Heart left ventricle (tissue), 16 donors: ENCODE results near the gene ERCC6L. TPM values are rescaled to one million over a fixed set of nuclear protein-coding genes. Genes with fewer than 3 reads are reported as not detected.
"Not testable (repeated sequence)": the region's sequence is repeated elsewhere in the genome, so short reads cannot be mapped to it uniquely, and the experiment has no call there.

Experiments
- ATAC-seq, 4 donors: fragments of 200-7000 bp; cut with Tn5 transposase; one replicate each; pipeline ENCODE4 v1.9.1; 2020 to 2022; ENCODE audit warnings: moderate library complexity in 4 of 4, mild to moderate bottlenecking in 3 of 4, moderate number of reproducible peaks in 1 of 4
- DNase-seq, 5 donors: peaks; one replicate each; pipeline ENCODE4 v3.0.0-alpha.2; 2020
- H3K27ac ChIP-seq, 12 donors: fragments of 200-600 bp; sonication (generic) in 4 of 12; one replicate each; pipeline versions ENCODE4 v1.5.0 to v1.8.0; 2016 to 2022; ENCODE audit warnings: mild to moderate bottlenecking in 2 of 12
- H3K27me3 ChIP-seq, 9 donors: fragments of 200-600 bp; sonication (generic) in 2 of 9; one replicate each; pipeline versions ENCODE4 v1.5.1 to v1.8.0; 2016 to 2022; ENCODE audit warnings: mild to moderate bottlenecking in 3 of 9
- H3K36me3 ChIP-seq, 9 donors: fragments of 200-600 bp; sonication (generic) in 2 of 9; one replicate each; pipeline versions ENCODE4 v1.5.0 to v1.8.0; 2018 to 2022; ENCODE audit warnings: mild to moderate bottlenecking in 2 of 9
- H3K4me1 ChIP-seq, 12 donors: fragments of 200-600 bp; sonication (generic) in 4 of 12; one replicate each; pipeline versions ENCODE4 v1.5.0 to v1.8.0; 2016 to 2022; ENCODE audit warnings: mild to moderate bottlenecking in 3 of 12
- H3K4me3 ChIP-seq, 12 donors: fragments of 200-600 bp; sonication (generic) in 4 of 12; one replicate each; pipeline versions ENCODE4 v1.5.0 to v1.8.0; 2017 to 2022; ENCODE audit warnings: mild to moderate bottlenecking in 9 of 12, moderate library complexity in 4 of 12
- H3K9me3 ChIP-seq, 12 donors: fragments of 200-600 bp; sonication (generic) in 4 of 12; one replicate each; pipeline versions ENCODE4 v1.5.0 to v1.8.0; 2016 to 2022; ENCODE audit warnings: mild to moderate bottlenecking in 1 of 12
- CTCF ChIP-seq, 12 donors: fragments of 200-600 bp; sonication (generic) in 4 of 12; IDR thresholded peaks; one replicate each; pipeline versions ENCODE4 v1.5.0 to v1.8.0; 2018 to 2022; ENCODE audit warnings: antibody characterized with exemption in 12 of 12, mild to moderate bottlenecking in 5 of 12
- POLR2A ChIP-seq, 2 donors: fragments of 450-650 bp; IDR thresholded peaks; one replicate each; pipeline ENCODE4 v1.6.1; 2017; ENCODE audit warnings: antibody characterized with exemption in 2 of 2, mild to moderate bottlenecking in 2 of 2, moderate library complexity in 2 of 2
- WGBS, 4 donors: extraction: QIAGEN DNeasy Blood & Tissue Kit in 2 of 4; methylation state at CpG; one replicate each; pipeline versions ENCODE4 v1.1.5 to v1.1.7; 2013 to 2018; 5-methylcytosine and 5-hydroxymethylcytosine counted together
- intact Hi-C, 10 donors: fragments of 100-400 bp; cut with DNase I; formaldehyde crosslinking; loops; one replicate each; pipeline versions ENCODE4 v1.11.1 to v1.14.2; 2022
- polyA plus RNA-seq, 2 donors: library from polyadenylated mRNA; stranded (reverse); fragments of 200-250 nt; gene quantifications; one replicate each; pipeline ENCODE4 v1.2.3, GENCODE V29; 2013
- total RNA-seq, 9 donors: library from RNA; depleted of rRNA in 2 of 9; stranded (reverse); fragments of >200 nt in 2 of 9; fragmentation: NEBNext Ultra II Directional in 3 of 9; extraction: Animal tissue kit (Norgen Biotek cat#: 25700) in 3 of 9; gene quantifications; one replicate each; pipeline versions ENCODE4 v1.1.0 to v1.2.4, GENCODE V29; 2016 to 2023
- donor health status: ischemic (EF 13 %, LVEDD 7.1; RV severe dilation, severe dysfunction).
- donor health status: healthy with polysubstance abuse.
- donor health status: DM: no; HTN: yes; CAD: no.
- donor health status: DM: no; HTN: no; CAD: no.
- donor health status: ischemic (EF 25% LVEDD 6.9; RV normal size, moderate dysfunction).
- donor health status: ischemic (EF 25% LVEDD 5.7; RV mildly dilated, moderate dysfunction).
- donor health status: healthy.
- donor health status: DM: yes; HTN: yes; CAD: no.
- donor health status: ischemic (EF 35%, LVEDD 5.7; RV mildly dilated, moderate dysfunction).
- donor health status: nonischemic (EF 11% LVEDD 7.7; RV severe dilation, severe dysfunction).
- donor health status: DM: yes; HTN: yes; CAD: no.
- donor health status: PGD.
- donor health status: ischemic (EF 29% LVEDD 5.4; RV normal size, mild dysfunction).
- donor health status: nonischemic (EF 23%, LVEDD 6.1; RV moderate dilation, normal function).

ERCC6L gene
- total and polyA plus RNA-seq, 11 donors, result 0.01 to 0.45 (median 0.13) TPM; not detected in 7

- Histone ChIP-seq H3K27me3 (peaks cover 0 to 7% (median 0%) of the 10 kb centered on the region in 9 donors), H3K27ac (peak within 1 kb of the TSS in 11 of 12 donors; percentile 60 to 88 (median 83))
Observed at GRCh38 chrX:72181178-72182125, 57.4 kb downstream of the ERCC6L start, which contains the start of gene PIN4. Gene PIN4 (plus strand): TSS chrX:72181757. CDS start chrX:72181786, 29 bp downstream.

GRCh38 chrX:72180539-72180938 is 58.3 kb downstream of the ERCC6L start:
- 19 to 81% (median 36%) methylated on average over 1 of the region's 1 CpG for WGBS, 4 donors
- intact Hi-C loops, result loop anchor here in 1 of 10 donors (2.0 kb wide), 1 partner anchor 48 kb away; no protein-coding TSS in a partner anchor
- peak overlapping the region in 10 of 12 donors; percentile 73 to 88 (median 84) for H3K27ac ChIP-seq
- H3K27me3 ChIP-seq, result peaks cover 0 to 7% (median 0%) of the 10 kb centered on the region in 9 donors
- no peak for DNase-seq
- H3K4me1 ChIP-seq, result peaks cover 0 to 24% (median 10%) of the 10 kb centered on the region in 12 donors
- no peaks in the 10 kb centered on the region for H3K9me3 ChIP-seq
- H3K36me3 ChIP-seq, result no peaks in the 10 kb centered on the region
- ATAC-seq, result no peak
- H3K4me3 ChIP-seq, result peak overlapping the region in 9 of 12 donors; percentile 68 to 89 (median 77)
- TF ChIP-seq POLR2A (IDR thresholded peaks at IDR 0.05) (no peak), CTCF (IDR thresholded peaks at IDR 0.05) (no peak)

More at GRCh38 chrX:72181178-72182125, 57.4 kb downstream of the ERCC6L start, which contains the start of gene PIN4:
- peaks cover 0 to 4% (median 2%) of the 10 kb centered on the region in 9 donors for H3K36me3 ChIP-seq
- WGBS, 4 donors, result 1 to 38% (median 18%) methylated on average over 45 to 46 of the region's 46 CpGs
- H3K9me3 ChIP-seq, result no peaks in the 10 kb centered on the region
- peaks cover 0 to 24% (median 10%) of the 10 kb centered on the region in 12 donors for H3K4me1 ChIP-seq
- TF ChIP-seq CTCF (IDR thresholded peaks at IDR 0.05) (no peak), POLR2A (IDR thresholded peaks at IDR 0.05) (peak in 1 of 2 donors; percentile 61)
- ATAC-seq, result peak; percentile 98 to 99 (median 98)
- DNase-seq, result peak; percentile 88 to 93 (median 90)
- peak within 1 kb of the TSS; percentile 53 to 89 (median 74) for H3K4me3 ChIP-seq
- intact Hi-C loops, result loop anchor here in 1 of 10 donors (2.0 kb wide), 1 partner anchor 49 kb away; no protein-coding TSS in a partner anchor

- H3K4me1 ChIP-seq, result peaks cover 0 to 7% (median 0%) of the 10 kb centered on the region in 12 donors
- TF ChIP-seq CTCF (IDR thresholded peaks at IDR 0.05) (no peak), POLR2A (IDR thresholded peaks at IDR 0.05) (no peak)
- ATAC-seq, result no peak
- DNase-seq, result no peak
- intact Hi-C loops, result no loop called here
- H3K27ac ChIP-seq, result no peak overlapping the region
- no peaks in the 10 kb centered on the region for H3K36me3 ChIP-seq
- 54 to 73% (median 63%) methylated on average over 2 of the region's 2 CpGs for WGBS, 4 donors
- H3K27me3 ChIP-seq, result peaks cover 0 to 12% (median 0%) of the 10 kb centered on the region in 9 donors
- no peak overlapping the region for H3K4me3 ChIP-seq
- H3K9me3 ChIP-seq, result no peaks in the 10 kb centered on the region
Observed at GRCh38 chrX:72176981-72177380, 61.8 kb downstream of the ERCC6L start.

- DNase-seq, H3K9me3 ChIP-seq, H3K4me3 ChIP-seq, H3K27ac ChIP-seq, ATAC-seq, H3K4me1 ChIP-seq, intact Hi-C loops, H3K36me3 ChIP-seq: not testable (repeated sequence)
- H3K27me3 ChIP-seq, result peaks cover 0 to 12% (median 0%) of the 10 kb centered on the region in 9 donors
- WGBS, 4 donors, result 89 to 98% (median 93%) methylated on average over 3 to 5 of the region's 5 CpGs
Observed at GRCh38 chrX:72176289-72176688, 62.5 kb downstream of the ERCC6L start.
